GM21447 (cell line): ENCODE data around the gene CDC37L1.
A peak's percentile ranks its signal among the peaks of the same experiment; 100 is the strongest.
"Not testable (repeated sequence)": the region's sequence is repeated elsewhere in the genome, so short reads cannot be mapped to it uniquely, and the experiment has no call there.

ENCODE experiments used
- ATAC-seq: cut with Tn5 transposase; IDR thresholded peaks from one replicate; pipeline ENCODE4 v1.9.1; 2021; ENCODE audit not compliant: unreplicated experiment

Gene CDC37L1

DNA sequence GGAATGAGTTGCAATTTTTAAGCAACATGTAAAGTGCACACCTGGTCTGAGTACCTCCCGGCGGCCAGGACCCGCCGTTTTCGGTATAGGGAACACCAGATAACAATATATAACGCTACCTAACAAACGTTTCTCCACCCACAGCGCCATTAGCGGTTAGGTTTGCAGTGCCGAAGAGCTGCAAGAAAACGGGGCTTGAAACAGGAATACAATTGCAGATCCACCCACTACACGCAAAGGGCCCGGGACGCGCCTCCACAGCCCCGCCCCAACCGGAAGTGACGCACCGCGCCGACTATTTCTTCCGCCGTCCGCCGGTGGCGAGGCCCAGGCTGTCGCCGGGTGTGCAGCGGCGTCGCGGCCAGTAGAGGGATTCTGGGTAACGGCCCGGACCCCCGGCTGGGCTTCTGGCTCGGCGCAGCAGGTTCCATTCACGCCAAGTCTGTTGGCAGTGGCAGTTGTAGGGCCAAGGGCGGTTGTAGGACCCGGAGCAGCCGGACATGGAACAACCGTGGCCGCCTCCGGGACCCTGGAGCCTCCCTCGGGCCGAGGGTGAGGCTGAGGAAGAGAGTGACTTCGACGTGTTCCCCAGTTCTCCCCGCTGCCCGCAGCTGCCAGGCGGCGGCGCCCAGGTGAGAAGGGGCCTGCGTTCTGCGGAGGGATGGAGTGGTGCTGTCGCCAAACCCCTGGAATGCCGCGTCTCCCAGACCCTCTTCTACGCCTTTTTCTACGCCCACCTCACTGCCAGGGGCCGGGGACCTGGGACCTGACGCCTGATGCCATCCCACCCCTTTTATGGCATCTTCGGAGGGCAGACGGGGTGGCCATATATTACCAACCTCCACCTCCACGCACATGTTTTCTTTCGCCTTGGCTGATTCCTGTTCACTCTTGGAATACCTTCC is at the start of gene CDC37L1:
Gene CDC37L1 (plus strand): TSS at position 302 of the 905 bp plus-strand sequence. CDS start 199 bp downstream, at position 501.
- ATAC-seq = peak; percentile 93

DNA sequence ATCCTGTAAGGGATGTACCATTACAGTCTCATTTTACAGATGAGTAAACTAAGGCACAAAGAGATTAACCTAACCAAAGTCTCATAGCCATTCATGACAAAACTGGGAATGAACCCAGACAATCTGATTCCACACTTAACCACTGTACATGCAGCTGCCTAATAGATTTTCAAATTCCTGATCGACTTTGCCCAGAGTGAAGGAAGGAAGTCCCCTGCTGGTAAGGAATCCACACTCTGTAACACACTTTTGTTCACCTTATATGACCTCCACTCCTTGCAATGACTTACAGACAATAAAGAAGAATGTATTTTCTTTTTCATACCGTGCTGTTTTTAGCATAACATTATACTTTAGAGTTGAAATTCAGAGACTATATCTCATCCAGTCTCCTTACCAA is 48.5 kb upstream of the CDC37L1 start:
- no peak for ATAC-seq

DNA sequence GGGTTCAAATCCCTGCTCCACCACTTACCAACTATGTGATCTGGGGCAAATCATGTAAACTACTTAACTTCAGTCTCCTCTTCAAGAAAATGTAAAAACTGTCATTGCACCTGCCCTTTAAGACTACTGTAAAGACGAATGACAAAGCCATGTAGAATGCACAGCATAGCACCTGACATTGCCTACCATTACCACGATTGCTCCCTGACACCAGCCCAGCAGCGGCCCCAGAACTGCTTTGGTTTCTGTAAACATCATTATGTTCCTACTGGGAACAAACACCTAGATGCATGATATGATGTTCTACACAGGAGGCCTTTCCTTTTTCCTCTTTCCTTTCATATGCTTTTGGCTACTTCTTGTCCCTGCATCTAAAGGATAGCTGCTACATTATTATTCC is 40.4 kb upstream of the CDC37L1 start:
- no peak for ATAC-seq

DNA sequence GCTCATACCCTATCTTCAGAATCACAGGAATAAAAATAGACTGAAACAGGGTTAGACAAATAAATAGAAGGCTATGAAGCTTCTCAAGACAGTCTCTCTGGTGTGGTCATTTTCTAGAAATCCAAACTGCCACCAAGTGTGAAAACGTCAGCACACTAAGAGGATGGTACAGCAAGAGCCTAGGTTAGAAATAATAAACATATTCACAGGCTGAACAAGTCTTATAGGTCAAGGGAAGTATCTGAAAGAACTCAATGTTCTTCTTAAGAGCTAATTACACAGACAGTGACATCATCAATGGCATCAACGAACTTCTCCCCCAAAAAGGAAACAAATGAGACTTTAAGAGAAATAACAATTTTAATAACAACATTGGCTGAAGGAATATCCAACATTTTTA is 39.9 kb upstream of the CDC37L1 start:
- no peak for ATAC-seq

DNA sequence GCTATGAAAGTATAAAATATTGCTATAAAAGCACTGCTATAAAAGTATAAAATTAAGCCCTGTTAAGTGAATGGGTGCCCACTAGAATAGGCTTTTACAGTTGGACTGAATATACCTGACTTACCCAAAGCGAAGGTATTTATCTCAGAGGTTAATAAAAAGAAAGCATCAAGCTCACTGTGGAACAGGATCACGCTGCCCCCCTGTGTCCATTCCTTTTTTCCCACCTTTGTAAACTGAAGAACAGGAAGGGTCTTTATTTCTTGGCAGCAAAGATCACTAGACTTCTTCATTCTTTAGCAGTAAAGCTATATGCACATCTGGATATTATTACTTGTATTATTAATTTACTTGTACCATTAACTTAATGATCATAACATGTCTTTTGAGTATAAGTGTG is 39.3 kb upstream of the CDC37L1 start:
- no peak for ATAC-seq

DNA sequence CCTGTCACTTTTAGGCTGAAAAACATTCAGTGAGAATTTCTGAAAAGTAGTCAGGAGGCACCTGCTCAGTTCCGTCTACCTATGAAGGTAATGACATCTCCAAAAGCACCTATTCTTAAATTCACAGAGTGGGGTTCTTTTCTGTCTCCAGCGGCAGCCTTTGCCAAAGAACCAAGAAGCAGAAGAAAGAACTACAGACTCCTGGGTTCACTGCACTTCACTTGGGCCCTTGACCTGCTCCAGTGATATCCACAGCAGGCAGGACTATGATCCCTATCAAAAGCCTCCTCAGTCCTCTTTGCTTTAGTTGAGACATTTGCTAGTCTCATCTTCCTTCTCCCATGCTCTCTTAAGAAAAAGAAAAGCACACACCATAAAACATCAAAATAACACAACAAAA is 37.0 kb upstream of the CDC37L1 start:
- no peak for ATAC-seq

DNA sequence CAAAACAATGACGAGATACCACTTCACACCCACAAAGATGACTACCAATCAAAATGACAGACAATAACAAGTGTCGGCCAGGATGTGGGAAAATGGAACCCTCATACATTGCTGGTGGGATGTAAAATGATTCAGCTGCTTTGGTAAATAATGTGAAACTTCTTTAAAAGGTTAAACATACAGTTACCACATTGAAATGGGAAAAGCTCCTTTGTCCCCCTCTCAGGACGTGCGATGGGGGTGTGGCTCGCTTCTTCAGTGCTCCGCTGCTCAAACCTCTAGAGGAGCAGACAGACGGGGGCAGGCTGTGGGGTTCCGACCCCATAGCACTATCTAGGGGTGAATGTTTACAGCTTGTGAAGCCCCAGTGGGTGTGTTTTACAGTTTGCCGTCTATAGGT is 25.3 kb upstream of the CDC37L1 start:
- ATAC-seq = no peak

DNA sequence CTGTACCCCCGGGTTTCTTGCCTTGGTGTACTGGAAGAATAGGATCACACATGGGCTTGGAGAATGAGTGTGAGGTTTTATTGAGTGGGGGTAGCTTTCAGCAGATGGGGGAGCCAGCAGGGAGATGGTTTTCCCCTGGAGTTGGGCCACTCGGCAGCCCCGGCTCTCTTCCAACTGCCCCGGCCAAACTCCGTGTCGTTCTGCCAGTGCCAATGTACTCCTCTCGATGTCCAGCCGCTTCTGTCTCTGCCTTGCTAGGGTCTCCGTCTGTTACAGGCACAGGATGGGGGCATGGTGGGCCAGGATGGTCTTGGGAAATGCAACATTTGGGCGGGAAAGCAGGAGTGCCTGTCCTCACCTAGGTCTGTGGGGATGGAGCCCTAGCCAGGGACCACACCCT is 24.8 kb upstream of the CDC37L1 start:
- no peak for ATAC-seq

DNA sequence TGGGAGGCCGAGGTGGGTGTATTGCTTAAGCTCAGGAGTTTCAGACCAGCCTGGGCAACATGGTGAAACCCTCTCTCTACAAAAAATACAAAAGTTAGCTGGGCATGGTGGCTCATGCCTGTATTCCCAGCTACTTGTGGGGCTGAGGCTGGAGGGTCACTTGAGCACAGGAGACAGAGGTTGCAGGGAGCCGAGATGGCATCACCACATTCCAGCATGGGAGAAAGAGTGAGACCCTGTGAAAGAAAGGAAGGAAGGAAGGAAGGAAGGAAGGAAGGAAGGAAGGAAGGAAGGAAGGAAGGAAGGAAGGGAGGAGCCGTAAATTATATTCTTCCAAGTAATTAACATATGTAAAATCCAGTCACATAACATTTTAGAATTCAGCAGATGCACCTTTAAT is 23.2 kb upstream of the CDC37L1 start:
- ATAC-seq = not testable (repeated sequence)

DNA sequence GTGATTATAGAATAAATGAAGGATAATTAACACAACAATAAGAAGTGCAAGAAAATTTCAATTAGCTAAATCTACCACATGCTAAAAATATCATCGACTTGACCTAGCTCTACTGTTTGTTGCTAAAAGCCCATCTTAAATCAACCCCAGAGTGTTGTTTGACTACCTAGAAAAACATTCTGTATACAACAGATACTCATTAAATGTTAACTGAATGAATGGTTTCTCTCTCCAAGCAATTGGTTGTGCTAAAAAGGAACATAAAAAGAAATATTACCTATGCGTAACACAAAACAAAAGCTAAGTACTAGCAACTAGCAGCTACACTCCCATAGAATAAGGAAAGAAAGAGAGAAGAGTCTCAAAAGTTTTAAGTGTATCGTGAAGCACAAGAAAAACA is 22.7 kb upstream of the CDC37L1 start:
- ATAC-seq = no peak

DNA sequence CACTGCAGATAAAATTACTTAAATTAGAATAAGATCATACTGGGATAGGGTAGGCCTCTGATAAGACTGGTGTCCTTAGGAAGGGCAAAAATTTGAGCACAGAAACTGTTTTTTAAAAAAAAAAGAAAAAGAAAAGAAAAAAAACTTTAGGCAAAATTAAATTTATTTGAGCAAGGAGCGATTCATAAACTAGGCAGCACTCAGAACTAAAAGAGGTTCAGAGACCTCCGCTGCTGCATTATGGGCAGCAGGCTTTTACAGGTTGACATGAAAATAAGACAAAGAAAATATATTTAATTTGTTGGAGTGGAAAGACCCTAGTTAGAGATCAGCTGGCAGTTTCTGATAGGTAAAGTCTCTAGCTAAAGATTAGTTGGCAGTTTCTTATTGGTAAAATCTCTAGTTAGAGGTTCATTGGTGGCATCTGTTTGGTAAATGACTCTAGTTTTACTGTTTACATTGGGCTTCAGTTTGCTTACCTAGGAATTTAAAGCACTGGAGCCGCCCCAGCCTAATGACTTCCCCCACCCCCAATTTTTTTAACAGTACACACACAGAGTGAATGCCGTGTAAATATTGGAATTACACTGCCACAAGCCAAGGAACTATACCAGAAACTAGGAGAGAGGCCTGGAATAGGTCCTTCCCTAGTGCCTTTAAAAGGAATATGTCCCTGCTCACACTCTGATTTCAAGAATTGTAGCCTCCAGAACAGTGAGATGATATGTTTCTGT is 21.8 kb upstream of the CDC37L1 start:
- ATAC-seq = no peak

DNA sequence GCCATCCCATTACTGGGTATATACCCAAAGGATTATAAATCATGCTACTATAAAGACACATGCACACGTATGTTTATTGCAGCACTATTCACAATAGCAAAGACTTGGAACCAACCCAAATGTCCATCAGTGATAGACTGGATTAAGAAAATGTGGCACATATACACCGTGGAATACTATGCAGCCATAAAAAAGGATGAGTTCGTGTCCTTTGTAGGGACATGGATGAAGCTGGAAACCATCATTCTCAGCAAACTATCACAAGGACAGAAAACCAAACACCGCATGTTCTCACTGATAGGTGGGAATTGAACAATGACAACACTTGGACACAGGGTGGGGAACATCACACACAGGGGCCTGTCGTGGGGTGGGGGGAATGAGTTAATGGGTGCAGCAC is 18.7 kb upstream of the CDC37L1 start:
- not testable (repeated sequence) for ATAC-seq

DNA sequence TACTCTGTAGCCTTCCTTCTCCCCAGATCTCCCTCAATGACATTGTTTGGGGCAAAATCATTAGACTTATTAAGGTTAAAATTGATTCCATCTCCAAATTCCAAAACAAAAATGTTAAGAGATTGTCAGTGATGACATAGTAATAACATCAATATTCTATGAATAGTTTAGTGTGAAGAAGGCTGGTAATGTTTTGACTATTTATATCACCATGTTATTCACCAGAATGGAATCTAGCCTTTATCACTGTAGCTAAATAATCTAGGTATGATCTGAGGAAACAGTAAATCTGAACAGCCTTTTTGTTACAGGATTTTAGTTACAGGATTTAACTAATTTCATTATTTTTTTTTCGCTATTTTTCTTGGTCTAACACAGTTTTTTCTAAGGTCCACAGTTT is 18.2 kb upstream of the CDC37L1 start:
- ATAC-seq = no peak

DNA sequence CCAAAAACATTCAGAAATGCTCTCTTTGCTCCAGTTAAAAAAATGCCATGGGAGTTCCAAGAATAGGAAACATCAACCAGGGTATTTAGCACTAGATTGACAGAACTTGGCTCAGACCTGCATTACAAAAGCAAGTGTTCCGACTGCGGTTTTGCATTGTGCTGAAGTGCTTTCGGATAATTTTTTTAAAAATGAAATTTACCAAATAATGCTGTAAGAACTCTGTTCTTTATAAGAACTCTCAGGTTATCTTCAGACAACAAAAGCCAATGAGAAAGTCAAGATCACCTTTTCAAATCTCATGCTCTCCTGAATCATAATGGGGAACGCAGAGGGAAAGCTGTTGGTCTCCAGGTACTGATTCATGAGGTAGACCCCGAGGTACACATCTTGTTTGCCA is 17.8 kb upstream of the CDC37L1 start:
- no peak for ATAC-seq

DNA sequence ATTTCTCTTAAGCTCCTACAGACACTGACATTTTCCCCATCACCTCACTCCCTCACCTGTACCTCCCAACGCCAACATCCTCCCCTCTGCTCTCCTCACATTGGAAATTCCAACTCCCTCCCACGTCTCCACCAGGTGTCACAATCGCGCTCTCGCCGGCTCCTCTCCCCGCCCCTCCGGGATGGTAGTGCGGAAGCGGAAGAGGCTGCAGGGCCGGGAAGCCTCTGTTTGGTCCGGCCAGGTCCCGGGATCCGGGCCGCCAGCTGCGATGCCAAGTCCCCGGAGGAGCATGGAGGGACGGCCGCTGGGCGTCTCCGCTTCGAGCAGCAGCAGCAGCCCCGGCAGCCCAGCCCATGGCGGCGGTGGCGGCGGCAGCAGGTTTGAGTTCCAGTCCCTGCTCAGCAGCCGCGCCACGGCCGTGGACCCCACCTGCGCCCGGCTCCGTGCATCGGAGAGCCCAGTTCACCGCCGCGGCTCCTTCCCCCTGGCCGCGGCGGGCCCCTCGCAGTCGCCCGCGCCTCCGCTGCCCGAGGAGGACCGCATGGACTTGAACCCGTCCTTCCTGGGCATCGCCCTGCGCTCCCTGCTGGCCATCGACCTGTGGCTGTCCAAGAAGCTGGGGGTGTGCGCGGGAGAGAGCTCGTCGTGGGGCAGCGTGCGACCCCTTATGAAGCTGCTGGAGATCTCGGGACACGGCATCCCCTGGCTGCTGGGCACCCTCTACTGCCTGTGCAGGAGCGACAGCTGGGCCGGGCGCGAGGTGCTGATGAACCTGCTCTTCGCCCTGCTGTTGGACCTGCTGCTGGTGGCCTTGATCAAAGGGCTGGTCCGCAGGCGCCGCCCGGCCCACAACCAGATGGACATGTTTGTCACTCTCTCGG is 17.0 kb upstream of the CDC37L1 start, which contains the start of gene PLPP6:
Gene PLPP6 (plus strand): TSS at position 187 of the 881 bp plus-strand sequence. CDS start 82 bp downstream, at position 269.
- ATAC-seq = peak; percentile 84

DNA sequence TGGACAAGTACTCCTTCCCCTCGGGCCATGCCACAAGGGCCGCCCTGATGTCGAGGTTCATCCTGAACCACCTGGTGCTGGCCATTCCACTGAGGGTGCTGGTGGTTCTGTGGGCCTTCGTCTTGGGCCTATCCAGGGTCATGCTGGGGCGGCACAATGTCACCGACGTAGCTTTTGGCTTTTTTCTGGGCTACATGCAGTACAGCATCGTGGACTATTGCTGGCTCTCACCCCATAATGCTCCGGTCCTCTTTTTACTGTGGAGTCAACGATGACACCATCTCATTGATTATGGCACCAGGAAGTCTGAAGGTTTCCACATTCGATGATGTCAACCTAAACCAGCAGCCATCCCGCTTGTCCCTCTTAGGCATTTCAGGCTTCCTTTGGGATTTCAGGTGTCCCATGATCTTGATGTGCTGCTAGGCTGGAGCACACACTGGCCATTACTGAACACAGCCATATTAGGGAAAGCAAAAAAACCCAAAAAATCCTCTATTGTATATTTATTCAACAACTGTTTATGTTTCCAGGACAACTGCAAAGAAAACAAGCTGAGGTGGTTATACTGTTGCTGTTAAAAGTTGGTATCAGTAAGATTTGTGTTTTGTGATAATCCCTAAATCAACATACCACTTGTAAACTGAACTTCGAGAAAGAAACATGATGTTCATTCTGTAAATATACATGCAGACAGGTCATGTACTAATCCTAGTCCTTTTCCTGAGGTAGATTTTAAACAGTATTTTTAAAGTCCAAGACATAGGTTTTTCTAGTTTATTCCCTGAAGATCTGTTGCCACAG is 16.2 kb upstream of the CDC37L1 start:
- no peak for ATAC-seq

DNA sequence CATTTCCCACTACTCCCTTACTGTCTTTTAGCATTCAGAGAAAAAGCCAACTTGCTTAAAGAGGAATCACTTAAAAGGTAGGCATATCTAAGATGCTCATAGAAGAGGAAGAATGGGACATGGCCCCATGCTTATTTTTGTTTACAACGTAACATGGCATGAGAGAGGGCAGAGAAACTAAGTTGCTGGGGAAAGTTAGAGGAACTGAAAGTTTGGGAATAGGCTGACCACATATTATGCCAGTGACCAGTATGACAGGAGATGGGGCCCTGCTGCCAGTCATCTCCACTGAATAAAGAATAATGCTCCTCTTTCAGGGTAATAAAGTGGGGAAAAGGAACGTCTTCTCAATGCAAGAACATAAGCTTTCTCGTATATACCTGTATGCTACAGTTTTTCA is 15.4 kb upstream of the CDC37L1 start:
- ATAC-seq = no peak

DNA sequence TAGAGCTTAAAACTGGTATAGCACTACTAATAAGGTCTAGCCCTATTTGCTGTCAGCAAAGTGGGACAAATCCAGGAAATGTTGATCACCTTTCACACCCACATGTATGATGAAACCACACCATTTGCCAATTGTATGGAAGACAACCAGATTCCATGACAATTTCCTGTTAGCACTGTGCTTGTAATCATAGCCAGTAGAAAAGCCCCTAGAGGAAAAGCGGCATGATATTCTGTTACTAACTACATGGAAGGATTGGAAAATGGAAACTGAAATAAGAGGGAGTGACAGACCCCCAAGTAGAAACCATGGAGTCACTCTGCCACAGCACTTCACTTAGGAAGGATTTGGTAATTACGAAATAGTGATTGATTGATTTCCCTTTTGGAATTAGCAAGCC is 14.0 kb upstream of the CDC37L1 start:
- ATAC-seq = no peak

DNA sequence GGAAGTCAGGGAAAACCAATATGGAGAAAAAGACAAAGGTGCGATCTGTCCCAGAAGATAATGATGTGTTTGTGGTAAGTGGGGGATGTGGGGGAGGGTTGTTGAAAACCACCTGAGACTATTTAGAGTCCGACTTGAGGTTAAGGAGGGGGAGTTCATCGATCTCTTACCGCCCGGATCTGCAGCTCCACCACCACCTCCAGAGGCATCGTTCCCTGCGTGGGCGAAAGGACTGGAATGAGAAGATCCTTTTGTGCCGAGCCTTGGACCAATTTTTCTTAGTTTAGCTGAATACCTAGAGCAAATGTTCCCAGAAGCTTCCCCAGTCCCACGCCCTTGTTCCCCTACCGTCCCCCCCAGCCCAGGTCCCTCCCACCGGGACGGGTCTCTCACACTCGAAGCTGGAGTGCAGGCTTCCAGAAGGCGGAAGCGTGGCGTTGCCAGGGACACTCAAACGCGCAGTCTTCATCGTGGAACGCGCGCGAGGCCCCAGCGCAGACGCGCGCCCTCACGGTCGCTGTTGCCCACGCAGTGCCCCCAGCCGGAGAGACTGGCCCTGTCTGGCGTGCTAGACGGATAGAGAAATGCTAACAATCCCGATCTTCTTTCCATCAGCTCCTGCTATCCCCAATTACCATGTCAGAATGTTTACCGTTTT is 13.2 kb upstream of the CDC37L1 start, which contains the start of gene SPATA6L:
Gene SPATA6L (minus strand): TSS at position 439 of the 658 bp plus-strand sequence. CDS start 230 bp downstream, at position 209.
- ATAC-seq = no peak

DNA sequence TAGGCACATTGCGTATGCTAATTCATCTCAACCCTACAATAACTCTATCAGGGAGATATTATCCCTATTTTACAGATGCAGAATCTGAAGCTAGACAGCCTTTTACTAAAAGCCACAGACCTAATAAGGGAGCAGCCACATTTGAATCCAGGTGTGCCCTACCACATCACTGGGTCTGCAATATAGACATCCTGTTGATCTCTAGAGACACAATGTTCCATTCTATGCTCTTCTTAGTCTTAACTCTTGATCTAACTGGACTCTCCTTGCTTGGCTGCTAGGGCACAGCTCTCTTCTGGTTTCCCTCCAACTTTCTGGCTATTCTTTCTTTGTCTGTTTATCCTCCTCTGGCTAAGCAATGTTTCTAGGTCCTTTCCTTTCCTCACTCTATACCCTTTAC is 11.7 kb upstream of the CDC37L1 start:
- no peak for ATAC-seq
